AG04449 (cell line): ENCODE measurements around the gene SUMO1.
A peak's percentile ranks its signal among the peaks of the same experiment; 100 is the strongest.
"Not testable (repeated sequence)": the region's sequence is repeated elsewhere in the genome, so short reads cannot be mapped to it uniquely, and the experiment has no call there.

Experiments used
- CTCF ChIA-PET: fragments of 350-600 bp; formaldehyde crosslinking; extraction: SDS; loops from one replicate; lab custom pipeline; 2021; ENCODE audit warnings: antibody characterized with exemption; lab: Yijun Ruan, JAX
- POLR2A ChIA-PET: fragments of 400-600, 350-600 bp; formaldehyde crosslinking; extraction: SDS; loops from one replicate; lab custom pipeline; 2020; ENCODE audit warnings: antibody characterized with exemption, inconsistent platforms; lab: Yijun Ruan, JAX
- DNase-seq: peaks from one replicate; pipeline ENCODE4 v3.0.0-alpha.2; 2010; ENCODE audit warnings: low read depth, low spot score
- H3K4me3 ChIP-seq: 2 replicates; pipeline ENCODE4 v1.5.1; 2011; ENCODE audit warnings: low read depth, mild to moderate bottlenecking, control low read depth, low read length
- TF ChIP-seq, protein P1 (sequence below): IDR thresholded peaks from one replicate; pipeline ENCODE4 v1.5.1; 2011; ENCODE audit warnings: mild to moderate bottlenecking, moderate library complexity, low read length, control low read depth, inconsistent platforms; ENCODE audit not compliant: insufficient read depth; ENCODE audit errors: missing control alignments

The SUMO1 gene

DNA sequence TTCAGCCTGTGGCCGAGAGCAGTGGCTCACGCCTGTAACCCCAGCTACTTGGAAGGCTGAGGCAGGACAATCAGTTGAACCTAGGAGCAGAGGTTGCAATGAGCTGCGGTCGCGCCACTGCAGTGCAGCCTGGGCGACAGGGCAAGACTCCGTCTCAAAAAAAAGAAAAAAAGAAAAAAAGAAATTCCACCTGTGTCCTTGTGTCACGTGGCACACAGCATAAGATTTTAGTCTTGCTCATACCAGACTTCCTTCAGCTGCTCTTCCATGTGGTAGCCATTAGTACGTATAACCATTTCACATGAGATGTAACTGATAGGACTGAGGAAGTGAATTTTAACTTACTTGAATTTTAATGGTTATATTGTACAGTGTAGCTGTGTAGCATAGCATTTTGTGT is 31.2 kb upstream of the SUMO1 start:
- POLR2A ChIA-PET = no interaction called here
- DNase-seq = no peak
- no peak overlapping the region for H3K4me3 ChIP-seq
- TF ChIP-seq, protein P1, sequence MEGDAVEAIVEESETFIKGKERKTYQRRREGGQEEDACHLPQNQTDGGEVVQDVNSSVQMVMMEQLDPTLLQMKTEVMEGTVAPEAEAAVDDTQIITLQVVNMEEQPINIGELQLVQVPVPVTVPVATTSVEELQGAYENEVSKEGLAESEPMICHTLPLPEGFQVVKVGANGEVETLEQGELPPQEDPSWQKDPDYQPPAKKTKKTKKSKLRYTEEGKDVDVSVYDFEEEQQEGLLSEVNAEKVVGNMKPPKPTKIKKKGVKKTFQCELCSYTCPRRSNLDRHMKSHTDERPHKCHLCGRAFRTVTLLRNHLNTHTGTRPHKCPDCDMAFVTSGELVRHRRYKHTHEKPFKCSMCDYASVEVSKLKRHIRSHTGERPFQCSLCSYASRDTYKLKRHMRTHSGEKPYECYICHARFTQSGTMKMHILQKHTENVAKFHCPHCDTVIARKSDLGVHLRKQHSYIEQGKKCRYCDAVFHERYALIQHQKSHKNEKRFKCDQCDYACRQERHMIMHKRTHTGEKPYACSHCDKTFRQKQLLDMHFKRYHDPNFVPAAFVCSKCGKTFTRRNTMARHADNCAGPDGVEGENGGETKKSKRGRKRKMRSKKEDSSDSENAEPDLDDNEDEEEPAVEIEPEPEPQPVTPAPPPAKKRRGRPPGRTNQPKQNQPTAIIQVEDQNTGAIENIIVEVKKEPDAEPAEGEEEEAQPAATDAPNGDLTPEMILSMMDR = no peak
- CTCF ChIA-PET = interaction anchor here (1.3 kb wide), 1 partner anchor 10 kb away, joined by 7 read pairs; no protein-coding TSS in a partner anchor

DNA sequence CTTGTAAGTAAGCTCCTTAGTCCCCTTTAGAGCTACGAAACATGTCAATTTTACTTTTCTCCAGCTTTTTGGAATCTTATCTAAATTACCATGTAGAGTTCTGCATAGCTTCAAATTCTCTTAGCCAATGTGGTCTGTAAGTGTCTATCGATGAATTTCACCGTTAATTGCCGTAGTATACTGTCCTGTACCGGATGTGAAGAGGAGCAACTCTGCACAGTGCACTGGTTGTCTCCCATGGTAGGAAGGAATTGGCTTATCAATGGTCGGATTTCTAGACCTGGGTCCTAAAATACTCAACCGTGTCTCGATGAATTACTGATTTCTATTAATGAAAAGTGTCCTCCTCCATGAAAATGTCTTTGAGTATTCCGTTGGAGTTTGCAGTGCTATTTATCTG is 29.1 kb upstream of the SUMO1 start:
- TF ChIP-seq, protein P1 = no peak
- POLR2A ChIA-PET = interaction anchor here (1.0 kb wide), 1 partner anchor 9 kb away, joined by 5 read pairs; no protein-coding TSS in a partner anchor
- CTCF ChIA-PET = interaction anchor here (2.4 kb wide), 1 partner anchor 12 kb away, joined by 22 read pairs; no protein-coding TSS in a partner anchor
- H3K4me3 ChIP-seq = peak overlapping the region; percentile 90
- no peak for DNase-seq

DNA sequence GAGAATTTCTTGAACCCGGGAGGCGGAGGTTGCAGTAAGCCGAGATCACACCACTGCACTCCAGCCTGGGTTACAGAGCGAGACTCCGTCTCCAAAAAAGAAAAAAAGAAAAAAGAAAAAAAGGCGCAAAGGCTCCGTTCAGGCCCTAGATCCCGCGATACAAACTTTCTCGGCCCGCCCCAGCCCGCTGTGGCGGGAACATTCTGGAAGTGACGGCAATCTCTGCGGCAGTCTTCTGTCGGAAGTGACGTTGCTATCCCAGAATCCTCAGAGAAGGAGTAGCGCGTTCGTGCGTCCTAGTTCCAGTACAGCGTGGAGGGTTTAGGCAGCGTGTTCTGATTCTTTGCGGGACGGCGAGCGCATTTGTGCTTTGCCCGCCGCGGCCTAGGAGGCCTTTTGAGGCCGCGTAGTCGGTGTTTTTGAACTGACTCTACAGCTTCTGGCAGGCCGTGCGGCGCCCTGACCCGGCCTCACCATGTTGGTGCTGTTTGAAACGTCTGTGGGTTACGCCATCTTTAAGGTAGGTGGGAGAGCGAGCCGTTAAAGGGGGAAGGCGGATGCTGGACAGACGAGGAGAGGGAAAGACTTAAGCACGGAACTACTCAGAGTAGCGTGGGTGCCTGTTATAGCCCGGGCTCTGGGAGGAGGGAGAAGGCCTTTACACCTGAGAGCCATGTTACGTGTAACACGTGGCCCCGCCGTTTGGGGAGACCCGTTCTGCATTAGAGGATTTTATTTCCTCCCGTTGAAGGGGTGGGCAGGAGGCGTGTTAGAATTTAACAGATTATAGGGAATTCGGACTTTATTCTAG is 27.3 kb upstream of the SUMO1 start, which contains the start of gene NOP58:
TSS of gene NOP58 (plus strand) at position 297 of the 811 bp plus-strand sequence. CDS start at position 476, 179 bp downstream.
- TF ChIP-seq, protein P1 = no peak
- POLR2A ChIA-PET = no interaction called here
- peak within 1 kb of the TSS; percentile 90 for H3K4me3 ChIP-seq
- CTCF ChIA-PET = no interaction called here
- DNase-seq = peak; percentile 67

DNA sequence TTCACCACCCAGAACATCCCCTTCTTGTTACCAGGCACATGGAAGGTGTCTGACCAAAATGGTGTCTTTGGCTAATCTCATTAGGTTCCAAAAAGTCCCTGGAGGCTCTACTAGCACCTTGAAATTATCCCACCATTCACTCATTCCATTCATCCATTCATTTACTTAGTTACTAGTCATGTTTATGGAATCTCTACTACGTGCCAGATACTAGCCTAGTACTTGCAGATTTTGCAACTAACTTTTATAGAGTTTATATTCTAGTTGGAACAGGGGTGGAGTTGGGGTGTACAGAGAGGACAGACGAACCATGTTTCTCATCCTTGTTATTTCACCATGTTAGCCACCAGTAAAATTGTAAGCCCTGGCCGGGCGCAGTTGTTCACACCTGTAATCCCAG is 23.1 kb upstream of the SUMO1 start:
- TF ChIP-seq, protein P1 = no peak
- no peak overlapping the region for H3K4me3 ChIP-seq
- DNase-seq = no peak
- ChIA-PET POLR2A (no interaction called here), CTCF (no interaction called here)

DNA sequence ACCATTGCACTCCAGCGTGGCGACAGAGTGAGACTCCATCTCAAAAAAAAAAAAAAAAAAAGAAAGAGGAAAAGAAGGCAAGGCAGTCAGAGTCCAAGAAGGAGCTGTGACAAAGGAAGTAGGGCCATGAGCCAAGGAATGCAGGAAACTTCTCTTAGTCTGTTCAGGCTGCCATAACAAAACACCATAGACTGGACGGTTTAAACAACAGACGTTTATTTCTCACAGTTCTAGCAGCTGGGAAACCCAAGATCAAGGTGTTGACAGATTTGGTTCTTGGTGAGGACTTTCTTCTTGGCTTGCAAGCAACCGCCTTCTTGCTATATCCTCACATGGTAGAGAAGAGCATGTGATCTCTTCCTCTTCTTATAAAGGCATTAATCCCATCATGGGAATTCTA is 13.1 kb upstream of the SUMO1 start:
- no peak overlapping the region for H3K4me3 ChIP-seq
- TF ChIP-seq, protein P1 = no peak
- DNase-seq = no peak
- ChIA-PET CTCF (no interaction called here), POLR2A (no interaction called here)

DNA sequence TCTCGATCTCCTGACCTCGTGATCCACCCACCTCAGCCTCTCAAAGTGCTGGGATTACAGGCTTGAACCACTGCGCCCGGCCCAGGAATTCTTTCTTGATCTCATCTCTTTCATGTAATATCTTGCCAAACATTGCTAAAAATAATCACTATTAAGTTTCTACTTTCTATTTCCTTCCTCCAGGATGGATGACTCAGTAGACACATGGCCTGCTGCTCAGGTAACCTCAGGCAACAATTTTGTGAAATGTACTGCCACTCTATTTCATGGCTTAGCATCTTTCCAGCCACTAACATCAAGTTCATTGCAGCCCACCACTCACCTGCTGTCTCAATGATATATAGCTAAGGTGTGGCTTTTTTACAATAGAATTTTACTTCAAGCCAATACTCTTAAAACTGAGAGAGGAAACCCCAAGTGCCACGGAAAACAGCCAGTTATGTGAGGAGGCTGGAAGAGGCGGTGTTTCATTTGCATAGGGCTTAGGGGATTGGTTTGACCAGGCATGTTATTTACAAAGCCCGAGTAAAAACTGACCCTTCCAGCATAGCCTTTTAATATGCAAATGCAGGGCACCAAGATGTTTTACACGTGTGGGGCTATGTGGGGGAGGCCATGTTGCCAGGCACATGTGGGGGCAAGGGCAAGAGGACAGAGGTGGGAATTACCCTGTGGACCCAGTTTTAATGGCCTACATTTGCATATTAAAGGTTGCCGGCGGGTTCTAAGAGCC is 11.3 kb upstream of the SUMO1 start:
- no peak overlapping the region for H3K4me3 ChIP-seq
- ChIA-PET CTCF (no interaction called here), POLR2A (no interaction called here)
- TF ChIP-seq, protein P1 = no peak
- no peak for DNase-seq

DNA sequence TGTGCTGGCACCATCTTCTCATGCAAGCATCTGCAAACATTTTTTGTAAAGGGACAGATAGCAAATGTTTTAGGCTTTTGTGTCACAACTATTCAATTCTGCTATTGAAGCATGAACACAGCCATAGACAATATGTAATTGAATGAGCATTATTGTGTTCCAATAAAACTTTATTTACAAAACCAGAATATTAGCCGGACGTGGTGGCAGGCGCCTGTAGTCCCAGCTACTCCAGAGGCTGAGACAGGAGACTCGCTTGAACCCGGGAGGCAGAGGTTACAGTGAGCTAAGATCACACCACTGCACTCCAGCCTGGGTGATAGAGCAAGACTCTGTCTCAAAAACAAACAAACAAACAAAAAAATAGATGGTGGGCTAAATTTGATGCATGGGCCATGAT is 9.3 kb upstream of the SUMO1 start:
- CTCF ChIA-PET, POLR2A ChIA-PET, DNase-seq, H3K4me3 ChIP-seq: not testable (repeated sequence)
